WI38 (cell line): ENCODE results near the gene MYL10.

ENCODE experiments used
- H3K4me3 ChIP-seq: 2 replicates; pipeline ENCODE4 v1.5.1; 2011; ENCODE audit warnings: low read depth, mild to moderate bottlenecking, control low read depth, low read length
- CTCF ChIP-seq: IDR thresholded peaks from 2 replicates; pipeline ENCODE4 v1.5.1; 2012; ENCODE audit warnings: low read depth, mild to moderate bottlenecking, control low read depth, low read length

The MYL10 gene

DNA sequence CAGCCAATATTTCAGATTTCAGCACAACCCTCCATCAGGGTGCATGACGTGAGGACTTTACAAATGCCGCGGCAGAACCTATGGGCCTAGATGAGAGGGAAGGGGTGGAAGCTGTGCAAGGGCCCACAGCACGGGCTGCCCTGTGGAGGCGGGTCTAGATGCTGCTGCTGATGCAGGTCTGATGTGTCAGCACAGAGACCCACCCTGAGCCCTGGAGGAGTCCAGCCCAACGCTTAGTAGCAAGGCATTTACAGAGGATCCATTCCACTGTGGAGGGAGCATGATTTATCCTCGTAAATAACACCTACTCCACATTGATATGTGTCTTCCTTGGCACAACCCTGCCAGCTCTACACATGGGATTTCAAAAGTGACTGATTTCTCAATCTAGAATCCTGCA, 48.5 kb downstream of the MYL10 start:
- no peak for TF ChIP-seq CTCF
- no peak overlapping the region for H3K4me3 ChIP-seq

- H3K4me3 ChIP-seq, result no peak overlapping the region
Measured at GRCh38 chr7:101578552-101578951, 50.5 kb downstream of the MYL10 start.

GRCh38 chr7:101576998-101577397, 52.1 kb downstream of the MYL10 start:
- no peak overlapping the region for H3K4me3 ChIP-seq
- TF ChIP-seq CTCF, result no peak

More at GRCh38 chr7:101578552-101578951, 50.5 kb downstream of the MYL10 start:
- TF ChIP-seq CTCF, result no peak

GRCh38 chr7:101575721-101576120, 53.4 kb downstream of the MYL10 start:
- H3K4me3 ChIP-seq, result no peak overlapping the region
- TF ChIP-seq CTCF, result no peak

GRCh38 chr7:101575168-101575567, 53.9 kb downstream of the MYL10 start:
- no peak overlapping the region for H3K4me3 ChIP-seq

DNA sequence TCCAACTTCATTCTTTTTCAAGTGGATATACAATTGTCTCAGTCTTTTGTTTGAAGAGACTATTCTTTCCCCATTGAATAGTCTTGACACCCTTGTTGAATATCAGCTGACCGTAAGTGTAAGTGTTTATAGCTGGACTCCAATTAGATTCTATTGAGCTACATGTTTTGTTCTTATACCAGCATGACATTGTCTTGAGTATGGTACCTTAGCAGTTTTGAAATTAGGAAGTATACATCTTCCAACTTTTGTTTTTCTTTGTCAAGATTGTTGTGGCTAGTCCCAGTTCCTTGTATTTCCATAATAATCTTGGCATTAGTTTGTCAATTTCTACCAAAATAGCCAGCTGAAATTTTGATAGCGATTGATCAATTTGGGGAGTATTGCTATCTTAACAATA, 56.9 kb downstream of the MYL10 start:
- TF ChIP-seq CTCF, result no peak
- H3K4me3 ChIP-seq, result no peak overlapping the region

More at GRCh38 chr7:101575168-101575567, 53.9 kb downstream of the MYL10 start:
- no peak for TF ChIP-seq CTCF

DNA sequence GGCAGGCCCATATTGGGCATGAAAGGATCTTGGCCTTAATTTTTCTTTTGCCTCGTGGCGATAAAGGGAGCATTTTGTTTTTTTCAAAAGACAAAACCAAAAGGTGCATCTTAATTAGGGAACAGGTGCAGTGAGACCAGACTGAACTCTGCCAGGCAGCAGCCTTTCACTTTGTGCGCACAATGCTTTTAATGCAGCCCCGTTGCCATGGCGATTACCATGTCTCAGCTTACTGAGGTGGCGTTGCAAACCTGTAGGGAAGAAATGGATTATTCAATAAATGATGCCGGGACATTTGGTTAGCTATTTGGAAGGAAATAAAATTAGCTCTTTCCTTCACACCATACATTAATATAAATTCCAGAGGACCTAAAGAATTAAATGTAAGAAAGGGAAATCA, 61.9 kb downstream of the MYL10 start:
- no peak for TF ChIP-seq CTCF
- H3K4me3 ChIP-seq, result no peak overlapping the region
